Skeletal muscle cell (primary cell): ENCODE results near the gene ALDOA.
"Not testable (repeated sequence)": the region's sequence is repeated elsewhere in the genome, so short reads cannot be mapped to it uniquely, and the experiment has no call there.

Experiments
- DNase-seq: peaks from one replicate; pipeline ENCODE4 v3.0.0-alpha.2; 2010; ENCODE audit warnings: low read depth
- H3K4me3 ChIP-seq: 2 replicates; pipeline ENCODE4 v1.5.1; 2011; ENCODE audit warnings: low read depth, mild to moderate bottlenecking, control low read depth, low read length, moderate library complexity

The ALDOA gene

DNA sequence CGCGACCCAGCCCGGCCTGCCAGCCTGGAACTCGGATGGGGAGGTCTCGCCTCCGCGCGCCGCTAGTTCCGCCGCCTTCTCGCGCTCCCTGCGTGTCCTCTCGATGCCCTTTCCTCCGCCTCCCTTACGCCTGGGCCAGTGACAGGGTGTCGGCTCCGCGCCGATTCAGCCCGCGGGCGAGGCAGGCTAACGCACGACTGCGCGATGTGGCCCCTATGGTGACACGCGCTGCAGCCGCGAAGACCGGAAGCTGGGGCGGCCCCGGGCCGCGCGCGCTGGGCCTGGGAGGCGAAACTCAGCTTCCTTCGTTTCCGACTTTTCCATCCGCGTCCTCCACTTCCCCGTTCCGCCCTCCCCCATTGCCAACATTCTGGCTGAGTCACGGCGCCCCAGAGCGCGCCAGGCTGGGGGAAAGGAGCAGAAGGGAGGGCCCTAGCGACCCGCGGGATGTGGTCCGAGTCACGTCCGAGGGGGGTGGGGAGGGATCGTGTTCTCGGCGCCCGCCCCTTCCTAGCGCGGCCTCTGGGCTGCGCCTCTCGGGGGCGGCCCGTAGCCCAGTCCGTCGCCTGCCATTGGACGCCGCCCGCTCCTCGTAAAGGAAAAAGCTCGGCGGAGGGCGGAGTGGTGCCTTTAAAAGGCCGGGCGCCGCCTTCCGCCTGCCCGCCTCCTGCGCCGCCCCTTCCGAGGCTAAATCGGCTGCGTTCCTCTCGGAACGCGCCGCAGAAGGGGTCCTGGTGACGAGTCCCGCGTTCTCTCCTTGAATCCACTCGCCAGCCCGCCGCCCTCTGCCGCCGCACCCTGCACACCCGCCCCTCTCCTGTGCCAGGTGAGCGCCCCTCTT lies at the start of gene ALDOA:
TSS of gene ALDOA (plus strand) at position 659 of the 841 bp plus-strand sequence. CDS start 1,138 bp downstream, outside the sequence.
- H3K4me3 ChIP-seq = peak within 1 kb of the TSS; percentile 98
- DNase-seq = peak; percentile 98

DNA sequence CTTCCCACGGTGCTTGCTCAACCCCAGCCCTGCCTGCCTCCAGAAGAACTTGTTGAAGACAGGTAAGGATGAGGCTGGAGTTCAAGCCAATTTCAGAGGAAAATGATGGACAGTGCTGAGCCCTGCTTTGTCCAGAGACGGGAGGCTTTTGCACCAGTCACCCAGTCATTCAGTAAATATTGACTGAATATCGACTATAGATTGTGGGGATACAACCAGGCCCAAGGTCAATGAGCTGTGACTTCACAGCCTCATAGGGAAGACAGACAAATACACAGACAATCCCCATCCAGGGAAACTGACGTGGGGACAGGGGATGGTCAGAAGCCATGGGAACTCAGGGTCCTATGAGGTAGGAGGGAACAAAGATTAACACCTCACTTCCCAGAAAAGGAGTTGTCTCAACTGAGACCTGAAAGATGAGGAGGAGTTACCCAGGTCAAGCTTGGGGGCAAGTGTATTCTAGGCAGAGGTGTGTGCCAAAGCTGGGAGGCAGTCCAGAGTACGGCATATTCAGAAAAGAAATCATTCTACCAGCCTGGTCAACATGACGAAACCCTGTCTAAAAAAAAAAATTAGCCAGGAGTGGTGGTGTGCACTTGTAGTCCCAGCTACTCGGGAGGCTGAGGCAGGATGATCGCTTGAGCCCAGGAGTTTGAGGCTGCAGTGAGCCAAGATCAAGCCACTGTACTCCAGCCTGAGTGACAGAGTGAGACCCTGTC lies 48.8 kb upstream of the ALDOA start:
- no peak overlapping the region for H3K4me3 ChIP-seq
- DNase-seq = no peak

DNA sequence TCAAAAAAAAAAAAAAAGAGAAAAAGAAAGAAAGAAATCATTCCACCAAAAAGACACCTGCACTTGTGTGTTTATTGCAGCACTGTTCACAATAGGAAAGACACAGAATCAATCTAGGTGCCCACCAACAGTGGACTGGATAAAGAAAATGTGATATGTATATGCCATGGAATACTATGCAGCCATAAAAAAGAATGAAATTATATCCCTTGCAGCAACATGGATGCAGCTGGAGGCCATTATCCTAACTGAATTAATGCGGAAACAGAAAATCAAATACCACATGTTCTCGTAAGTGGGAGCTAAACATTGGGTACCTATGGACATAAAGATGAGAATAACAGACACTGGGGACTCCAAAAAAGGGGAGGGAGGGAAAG lies 48.3 kb upstream of the ALDOA start:
- DNase-seq = no peak
- H3K4me3 ChIP-seq = no peak overlapping the region

DNA sequence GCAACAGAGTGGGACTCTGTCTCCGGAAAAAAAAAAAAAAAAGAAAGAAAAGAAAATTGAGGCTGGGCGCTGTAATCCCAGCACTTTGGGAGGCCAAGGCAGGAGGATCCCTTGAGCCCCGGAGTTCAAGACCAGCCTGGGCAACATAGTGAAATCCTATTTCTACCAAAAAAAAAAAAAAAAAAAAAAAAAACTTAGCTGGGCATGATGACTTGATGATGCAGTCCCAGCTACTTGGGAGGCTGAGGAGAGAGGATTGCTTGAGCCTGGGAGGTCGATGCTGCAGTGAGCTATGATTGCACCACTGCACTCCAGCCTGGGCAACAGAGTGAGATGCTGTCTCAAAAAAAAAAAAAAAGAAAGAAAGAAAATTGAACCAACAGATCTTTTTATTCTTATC lies 47.6 kb upstream of the ALDOA start:
- H3K4me3 ChIP-seq, DNase-seq: not testable (repeated sequence)

DNA sequence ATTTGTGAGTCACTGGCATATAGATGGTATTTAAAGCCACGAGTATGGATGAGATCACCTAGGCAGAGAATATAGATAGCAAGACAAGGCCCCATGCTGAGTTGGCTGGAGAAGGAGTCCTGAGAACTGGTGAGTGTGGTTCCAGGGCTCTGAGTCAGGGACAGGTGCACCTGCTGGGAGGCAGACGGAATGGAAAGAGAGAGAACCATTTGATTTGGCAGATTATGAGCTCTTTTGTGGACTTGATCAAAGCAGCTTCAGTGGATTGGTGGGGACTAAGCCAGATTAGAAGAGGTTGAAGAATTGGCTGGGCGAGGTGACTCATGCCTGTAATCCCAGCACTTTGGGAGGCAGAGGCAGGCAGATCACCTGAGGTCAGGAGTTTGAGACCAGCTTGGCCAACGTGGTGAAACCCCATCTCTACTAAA lies 46.8 kb upstream of the ALDOA start:
- DNase-seq = peak; percentile 12
- H3K4me3 ChIP-seq = no peak overlapping the region

DNA sequence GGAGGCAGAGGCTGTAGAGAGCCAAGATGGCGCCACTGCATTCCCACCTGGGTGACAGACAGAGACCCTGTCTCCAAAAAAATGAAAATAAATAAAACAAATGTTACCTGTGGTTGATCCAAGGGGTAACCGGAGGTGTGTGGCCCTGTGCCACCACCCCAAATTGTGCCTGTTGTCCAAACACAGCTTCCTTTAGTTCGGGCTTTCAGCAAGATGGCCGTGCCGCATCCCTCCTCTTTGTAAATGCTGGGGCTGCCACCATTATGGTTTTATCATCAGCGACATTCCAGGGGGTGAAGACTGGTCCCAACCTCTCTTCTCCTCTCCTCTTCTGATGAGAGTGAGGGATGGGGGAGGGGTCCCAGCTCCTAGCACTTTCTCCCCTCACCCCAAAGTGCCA lies 42.7 kb upstream of the ALDOA start, which contains the start of gene C16orf92:
TSS of gene C16orf92 (plus strand) at position 312 of the 400 bp plus-strand sequence. CDS start 143 bp downstream, outside the sequence.
- DNase-seq = no peak
- no peak within 1 kb of the TSS for H3K4me3 ChIP-seq

DNA sequence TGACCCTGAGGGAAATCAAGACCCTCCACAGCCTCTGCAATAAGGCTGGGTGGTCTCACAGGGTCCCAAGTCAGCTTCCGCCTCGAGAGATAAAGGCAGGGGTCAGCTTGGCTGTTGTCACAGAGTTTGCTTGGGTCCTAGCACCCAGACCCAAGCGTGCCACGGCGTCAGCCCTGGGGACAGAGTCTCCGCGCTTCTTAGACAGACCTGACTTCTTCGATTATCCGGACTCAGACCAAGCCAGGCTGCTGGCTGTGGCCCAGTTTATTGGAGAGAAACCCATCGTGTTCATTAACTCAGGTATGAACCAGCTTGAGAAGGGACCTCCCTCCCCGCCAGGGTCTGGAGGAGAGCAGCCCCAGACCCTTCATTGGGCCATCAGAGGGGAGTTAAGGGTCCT lies 42.0 kb upstream of the ALDOA start:
- H3K4me3 ChIP-seq = no peak overlapping the region
- DNase-seq = no peak

DNA sequence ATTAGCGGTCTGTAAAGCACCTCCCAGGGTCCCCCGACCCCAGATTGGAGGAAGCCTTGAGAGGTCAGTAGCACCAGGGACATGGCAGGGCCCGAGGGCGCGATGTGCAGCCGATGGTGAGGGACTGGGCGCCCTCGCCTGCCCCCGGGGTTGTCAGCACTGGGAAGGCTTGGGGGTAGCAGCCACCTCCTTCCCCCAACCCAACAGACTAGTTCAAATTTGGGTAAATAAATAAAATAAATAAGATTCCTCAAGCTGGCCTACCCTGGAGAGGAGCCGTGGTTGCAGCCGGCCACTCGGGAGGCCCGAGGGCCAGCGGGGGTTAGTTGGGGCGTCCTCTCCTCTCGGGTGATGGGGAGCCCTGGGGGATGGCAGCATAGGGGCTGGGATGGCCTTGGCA lies 41.1 kb upstream of the ALDOA start:
- H3K4me3 ChIP-seq = no peak overlapping the region
- DNase-seq = no peak

DNA sequence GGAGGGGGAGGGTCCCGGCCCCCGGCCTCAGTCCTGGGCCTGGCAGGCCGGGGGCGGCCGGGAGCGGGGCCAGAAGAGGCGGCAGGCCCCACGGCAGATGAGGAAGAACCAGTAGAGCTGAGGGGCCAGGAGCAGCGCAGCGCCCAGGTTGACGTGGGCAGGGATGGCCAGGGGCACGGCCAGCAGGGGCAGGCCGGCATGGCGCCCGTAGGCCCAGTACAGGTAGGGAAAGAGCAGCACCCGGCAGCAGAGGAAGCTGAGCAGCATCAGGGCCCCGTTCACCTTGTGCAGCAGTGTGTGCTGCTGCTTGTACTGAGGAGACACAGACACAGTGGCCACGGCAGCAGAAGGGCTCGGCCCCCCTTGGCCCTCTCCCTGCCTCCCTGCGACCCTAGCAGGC lies 40.4 kb upstream of the ALDOA start:
- DNase-seq = no peak
- no peak overlapping the region for H3K4me3 ChIP-seq

DNA sequence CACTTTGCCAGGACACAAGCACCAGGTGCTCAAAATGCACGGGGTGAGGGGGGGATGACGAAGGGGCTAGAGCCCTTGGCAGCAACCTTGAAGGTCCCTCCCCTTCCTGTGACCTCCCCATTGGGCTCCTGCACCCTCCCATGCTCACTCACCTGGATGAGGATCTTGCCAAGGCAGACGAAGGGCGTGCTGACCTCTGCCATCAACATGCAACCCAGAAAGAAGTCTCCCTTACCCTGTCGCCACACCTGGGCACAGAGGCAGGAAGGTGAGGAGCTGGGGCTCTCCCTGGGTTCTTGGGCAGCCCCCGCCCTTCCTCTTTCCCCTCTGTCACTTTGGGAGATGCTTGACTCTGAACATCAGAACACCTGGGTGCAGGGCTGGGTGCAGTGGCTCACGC lies 40.0 kb upstream of the ALDOA start:
- DNase-seq = no peak
- no peak overlapping the region for H3K4me3 ChIP-seq

DNA sequence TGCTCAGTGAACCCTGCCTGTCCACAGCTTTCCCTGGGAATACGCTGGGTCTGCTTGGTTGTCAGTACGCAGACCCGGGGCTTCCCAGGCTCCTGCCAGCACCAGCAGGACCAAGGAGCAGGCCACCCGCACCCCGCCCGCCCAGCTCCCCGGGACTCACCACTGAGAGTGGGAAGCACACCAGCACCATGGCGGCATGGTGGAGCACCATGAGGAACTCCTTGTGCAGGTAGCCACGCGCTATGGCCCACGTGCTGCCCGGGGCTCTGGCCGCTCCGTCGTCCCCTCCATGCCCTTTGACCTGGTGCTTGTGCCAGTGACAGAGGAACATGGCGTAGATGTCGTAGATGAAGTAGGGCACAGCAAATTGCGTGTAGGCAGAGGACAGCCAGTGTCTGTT lies 39.1 kb upstream of the ALDOA start:
- DNase-seq = no peak
- H3K4me3 ChIP-seq = no peak overlapping the region

DNA sequence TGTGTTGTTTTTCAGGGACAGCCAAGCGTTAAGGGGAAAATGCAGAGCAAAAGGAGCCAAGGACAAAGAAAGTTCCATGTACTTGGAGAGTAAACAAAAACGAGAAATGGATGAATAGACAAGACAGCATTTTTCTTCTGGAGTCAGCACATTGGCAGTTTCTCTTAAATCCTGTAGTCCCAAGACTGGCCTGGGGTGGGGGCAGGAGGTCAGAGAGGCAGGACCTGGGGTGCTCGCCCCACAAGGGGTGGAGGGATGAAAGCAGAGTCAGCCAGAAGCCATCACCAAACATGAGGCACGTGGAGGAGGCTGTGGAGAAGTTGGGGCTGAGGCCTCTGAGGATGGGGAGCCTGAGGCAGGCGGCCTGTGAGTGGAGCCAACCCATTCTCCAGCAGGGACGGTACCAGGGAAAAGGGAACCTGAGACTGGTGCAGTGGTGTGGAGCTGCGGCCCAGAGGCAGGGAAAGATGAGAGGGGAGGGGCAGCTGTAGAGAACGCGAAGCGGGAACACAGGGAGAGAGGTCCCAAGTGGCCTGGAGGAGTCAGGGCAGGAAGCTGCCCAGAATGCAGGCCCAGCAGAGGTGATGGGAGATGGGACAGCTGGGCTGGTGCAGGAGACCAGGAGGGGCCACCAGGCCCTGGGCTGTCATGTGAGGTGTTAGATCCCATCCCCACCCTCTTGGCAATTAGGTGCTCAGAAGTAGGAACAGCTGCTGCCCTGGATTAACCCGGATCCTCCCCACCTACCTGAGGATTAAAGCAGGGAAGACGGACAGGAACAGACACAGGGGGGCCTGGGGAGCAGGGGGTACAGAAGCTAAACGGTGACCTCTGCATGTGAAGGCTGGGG lies 37.7 kb upstream of the ALDOA start:
- no peak for DNase-seq
- no peak overlapping the region for H3K4me3 ChIP-seq

DNA sequence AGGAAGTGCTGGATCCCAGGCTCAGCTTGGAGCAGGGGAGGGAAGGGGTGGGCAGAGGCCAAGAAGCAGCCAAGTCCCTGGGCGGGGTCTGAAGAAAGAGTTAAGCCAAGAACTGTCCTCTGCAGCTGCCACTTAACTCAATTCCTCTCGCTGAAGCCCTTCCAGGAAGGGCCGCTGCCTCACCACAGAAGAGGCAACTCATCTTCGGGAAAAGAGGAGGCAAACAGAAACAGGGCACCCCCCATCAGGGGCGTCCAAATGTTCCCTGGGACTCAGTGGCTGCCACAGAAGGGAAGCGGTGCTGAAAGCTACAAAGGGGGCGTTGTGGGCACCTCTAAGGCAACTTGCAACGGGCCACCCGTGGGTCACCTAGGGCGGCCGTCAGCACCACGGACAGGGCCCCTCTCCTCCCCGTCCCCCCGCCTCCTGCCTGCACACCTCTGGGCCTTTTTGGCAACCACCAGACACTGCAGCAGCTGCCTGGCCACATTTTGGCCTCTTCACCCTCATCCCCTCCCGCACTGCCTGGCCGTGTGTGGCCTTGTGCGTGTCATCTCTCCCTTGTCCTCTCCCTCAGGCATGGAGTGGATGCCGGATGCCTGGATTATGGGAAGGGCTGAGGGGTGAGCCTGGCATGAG lies 37.0 kb upstream of the ALDOA start:
- DNase-seq = no peak
- no peak overlapping the region for H3K4me3 ChIP-seq

DNA sequence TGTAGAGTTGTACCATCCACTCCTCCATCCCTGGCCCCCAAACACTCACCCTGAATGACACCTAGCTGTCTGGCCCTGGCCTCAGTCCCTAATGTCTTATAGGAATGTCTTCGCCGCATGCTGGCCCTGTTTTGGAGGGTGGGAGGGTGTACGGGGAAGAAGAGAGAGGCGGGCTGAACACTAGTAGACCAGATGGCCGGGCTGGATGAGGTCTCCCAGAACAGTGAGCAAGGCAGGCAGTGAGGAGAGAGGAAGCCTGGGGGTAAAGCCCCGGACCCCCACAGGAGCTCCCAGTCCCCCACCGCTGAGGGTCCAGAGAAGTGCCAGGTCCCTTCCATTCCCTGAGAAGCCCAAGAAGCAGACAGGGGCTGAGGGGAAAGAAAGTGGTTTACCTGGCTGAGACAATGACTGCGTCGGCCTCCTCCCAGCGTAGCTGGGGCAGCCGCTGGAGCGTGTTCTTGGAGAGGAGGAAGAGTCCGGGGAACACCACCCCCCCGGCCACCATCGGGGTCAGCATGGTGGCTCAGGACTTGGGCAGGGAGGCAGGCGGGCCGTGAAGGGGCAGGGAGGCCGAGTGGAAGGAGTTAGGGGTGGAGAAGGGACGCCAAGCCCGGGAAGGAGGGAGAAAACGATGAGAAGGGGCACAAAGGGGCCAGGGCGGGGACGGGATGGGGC lies 35.4 kb upstream of the ALDOA start:
- no peak overlapping the region for H3K4me3 ChIP-seq
- no peak for DNase-seq

DNA sequence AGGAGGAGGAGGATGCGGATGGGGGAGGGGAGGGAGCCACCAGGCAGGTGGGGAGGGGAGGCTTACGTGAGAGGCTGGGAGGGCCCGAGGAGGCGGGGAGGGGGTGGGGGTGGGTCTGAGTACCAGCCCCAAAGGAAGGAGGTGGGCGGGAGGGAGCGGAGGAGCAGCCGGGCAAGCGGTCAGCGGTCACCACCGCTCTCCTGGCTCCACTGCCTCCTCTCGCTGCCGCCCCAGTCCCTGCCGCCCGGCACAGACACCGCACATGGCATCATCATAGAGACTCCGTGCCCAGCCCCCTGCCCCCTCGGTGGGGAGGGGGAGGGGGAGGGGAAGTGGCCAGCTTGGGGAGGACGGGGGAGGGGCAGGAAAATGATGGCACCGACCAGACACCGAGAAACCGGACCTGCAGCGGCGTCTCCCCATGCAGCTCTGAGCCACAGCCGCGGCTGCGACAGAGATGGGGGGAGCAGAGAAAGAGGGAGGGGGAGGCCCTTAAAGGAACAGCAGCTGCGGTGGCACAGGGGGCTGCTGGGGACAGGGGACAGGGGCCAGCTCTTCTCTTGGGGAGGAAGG lies 34.6 kb upstream of the ALDOA start, which contains the start of gene TLCD3B:
TSS of gene TLCD3B (minus strand) at position 431 of the 573 bp plus-strand sequence. CDS start 744 bp downstream, outside the sequence.
- H3K4me3 ChIP-seq = peak within 1 kb of the TSS; percentile 23
- no peak for DNase-seq

DNA sequence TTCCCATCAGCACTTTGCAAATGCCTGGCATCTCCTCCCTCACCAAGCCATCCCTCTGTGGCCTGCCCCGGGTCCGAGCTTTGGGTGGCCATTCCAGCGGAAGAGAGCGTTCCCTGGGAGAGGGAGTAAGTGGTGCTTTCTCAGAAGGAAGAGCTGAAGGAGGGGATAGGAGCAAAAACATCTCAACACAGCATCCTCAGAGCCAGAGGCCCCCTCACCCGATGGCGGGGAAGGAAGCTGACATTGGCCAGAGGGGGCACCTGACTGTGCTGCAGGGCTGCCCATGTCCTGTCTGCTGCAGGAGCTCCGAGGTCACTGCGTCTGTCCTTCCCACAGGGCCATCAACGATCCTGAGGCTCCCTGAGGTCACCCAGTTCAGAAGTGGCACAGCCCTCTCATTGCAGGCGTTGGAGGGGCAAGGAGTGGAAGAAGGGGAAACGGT lies 34.1 kb upstream of the ALDOA start:
- peak overlapping the region; percentile 23 for H3K4me3 ChIP-seq
- no peak for DNase-seq

DNA sequence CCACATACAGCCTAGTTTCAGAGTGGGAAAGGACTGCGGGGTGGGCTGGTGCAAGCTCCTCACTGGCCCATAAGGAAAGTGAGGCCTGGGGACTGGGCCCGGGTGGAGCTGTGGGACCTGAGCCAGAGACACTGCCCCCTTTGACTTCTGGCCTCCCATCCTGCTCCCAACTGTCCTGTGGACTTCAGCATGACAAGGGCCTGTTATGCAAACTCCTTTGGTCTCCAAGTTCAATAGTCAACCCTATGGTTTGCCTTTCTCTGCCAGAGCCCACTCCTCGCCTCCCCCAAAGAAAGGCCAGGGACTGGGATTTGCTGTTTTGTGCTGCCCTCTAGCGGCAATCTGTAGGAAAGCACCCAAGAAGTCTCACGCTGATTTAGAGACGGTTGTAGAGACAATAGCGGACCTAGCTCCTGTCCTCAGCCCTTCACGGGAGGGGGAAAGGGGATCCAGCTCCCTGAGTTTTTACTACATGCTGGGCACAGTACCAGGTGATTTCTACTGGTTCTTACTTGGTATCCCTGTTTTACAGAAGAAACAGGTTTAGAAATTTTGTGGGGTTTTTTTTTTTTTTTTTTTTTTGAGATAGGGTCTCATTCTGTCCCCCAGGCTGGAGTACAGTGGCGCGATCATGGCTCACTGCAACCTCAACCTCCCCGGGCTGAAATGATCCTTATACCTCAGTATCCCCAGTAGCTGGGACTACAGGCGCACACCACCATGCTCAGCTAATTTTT lies 33.3 kb upstream of the ALDOA start:
- H3K4me3 ChIP-seq = no peak overlapping the region
- DNase-seq = peak; percentile 12

DNA sequence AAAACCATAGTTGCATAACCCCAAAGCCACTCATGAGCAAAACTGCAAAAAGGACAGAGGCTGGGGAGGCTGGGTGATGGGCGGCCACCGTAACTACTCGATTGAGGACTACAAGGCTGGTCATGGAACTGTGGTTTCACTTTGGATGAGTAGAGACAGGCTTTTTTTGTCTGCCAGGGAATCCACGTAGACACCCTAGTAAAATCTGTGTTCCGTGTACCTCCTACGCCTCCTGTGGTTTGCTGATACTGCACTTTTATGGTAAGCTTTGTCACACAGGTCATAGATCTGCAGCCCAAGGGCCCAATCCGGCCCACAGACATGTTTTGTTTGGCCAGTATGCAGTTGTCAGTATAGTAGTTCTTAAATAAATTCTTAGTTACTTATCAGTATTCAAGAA lies 32.3 kb upstream of the ALDOA start:
- DNase-seq = no peak
- H3K4me3 ChIP-seq = no peak overlapping the region
